Measurements from ENCODE around the gene SPI1. TPM values are rescaled to one million over a fixed set of nuclear protein-coding genes. Genes with fewer than 3 reads are reported as not detected.
"Not testable (repeated sequence)": the region's sequence is repeated elsewhere in the genome, so short reads cannot be mapped to it uniquely, and the experiment has no call there.

Gene SPI1
- total RNA-seq, 4 donors from 2014 or later: 25.0 to 69.4 (median 48.4) TPM

DNA sequence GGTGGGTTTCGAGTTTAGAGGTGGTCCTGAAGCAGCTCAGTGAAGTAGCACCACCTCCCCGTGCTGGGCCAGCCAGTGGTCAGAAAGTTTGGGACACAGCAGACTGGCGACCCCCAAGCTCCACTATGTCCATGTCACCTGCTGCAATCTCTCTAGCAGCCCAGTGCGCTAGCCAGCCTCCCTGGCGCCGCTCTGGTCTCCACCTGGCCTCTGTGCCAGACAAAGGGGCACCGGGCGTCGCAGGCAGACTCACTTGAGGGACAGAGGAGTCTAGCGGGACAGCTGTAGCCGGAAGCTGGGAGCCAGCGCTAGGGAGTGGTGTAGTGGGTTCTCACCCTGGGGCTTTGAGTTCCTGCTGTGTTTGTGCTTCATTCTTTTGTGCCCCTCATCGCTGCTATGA is 51.3 kb downstream of the SPI1 start:
- no peak for TF ChIP-seq CTCF (IDR thresholded peaks at IDR 0.05)
- DNase-seq (ENCODE audit: low spot score) (no peak), ATAC-seq (ENCODE audit: low FRiP score) (no peak)

GRCh38 chr11:47326198-47326597 is 52.1 kb downstream of the SPI1 start:
- ATAC-seq (ENCODE audit: low FRiP score) (no peak), DNase-seq (ENCODE audit: low spot score) (no peak)
- no peak for TF ChIP-seq CTCF (IDR thresholded peaks at IDR 0.05)

GRCh38 chr11:47325271-47326041 is 52.9 kb downstream of the SPI1 start:
- DNase-seq (ENCODE audit: low spot score): no peak
- ATAC-seq (ENCODE audit: low FRiP score): no peak
- no peak for TF ChIP-seq CTCF (IDR thresholded peaks at IDR 0.05)

GRCh38 chr11:47324520-47324919 is 53.8 kb downstream of the SPI1 start:
- DNase-seq (ENCODE audit: low spot score): no peak
- ATAC-seq (ENCODE audit: low FRiP score): no peak
- no peak for TF ChIP-seq CTCF (IDR thresholded peaks at IDR 0.05)

- ATAC-seq (ENCODE audit: low FRiP score) (no peak), DNase-seq (ENCODE audit: low spot score) (no peak)
- TF ChIP-seq CTCF (IDR thresholded peaks at IDR 0.05): no peak
These were observed 60.2 kb downstream of the SPI1 start for GRCh38 chr11:47318166-47318565.

- DNase-seq (ENCODE audit: low spot score): no peak
- no peak for TF ChIP-seq CTCF (IDR thresholded peaks at IDR 0.05)
- ATAC-seq (ENCODE audit: low FRiP score): no peak
These were observed 61.1 kb downstream of the SPI1 start for GRCh38 chr11:47317064-47317828.

- not testable (repeated sequence) for DNase-seq (ENCODE audit: low spot score); ATAC-seq (ENCODE audit: low FRiP score)
These were observed 61.8 kb downstream of the SPI1 start for GRCh38 chr11:47316501-47316900.
